ENCODE data around the gene SBSN.

SBSN gene

GRCh38 chr19:35525873-35526272 is 2.2 kb downstream of the SBSN start:
- Histone ChIP-seq H3K27ac (no peak overlapping the region), H3K4me2 (ENCODE audit: low read length) (no peak overlapping the region), H3K9me3 (ENCODE audit: control insufficient read depth, low read length) (no peaks in the 10 kb centered on the region), H3K9ac (no peak overlapping the region), H3K79me2 (no peaks in the 10 kb centered on the region), H3K4me3 (ENCODE audit: low read depth, low read length) (no peak overlapping the region), H3K27me3 (ENCODE audit: control insufficient read depth, insufficient read depth, low read length) (no peaks in the 10 kb centered on the region), H3K36me3 (ENCODE audit: control insufficient read depth, insufficient read depth, low read length) (no peaks in the 10 kb centered on the region), H2AFZ (no peak overlapping the region), H3K4me1 (no peaks in the 10 kb centered on the region)
- no peak for TF ChIP-seq CTCF (IDR thresholded peaks at IDR 0.05)

DNA sequence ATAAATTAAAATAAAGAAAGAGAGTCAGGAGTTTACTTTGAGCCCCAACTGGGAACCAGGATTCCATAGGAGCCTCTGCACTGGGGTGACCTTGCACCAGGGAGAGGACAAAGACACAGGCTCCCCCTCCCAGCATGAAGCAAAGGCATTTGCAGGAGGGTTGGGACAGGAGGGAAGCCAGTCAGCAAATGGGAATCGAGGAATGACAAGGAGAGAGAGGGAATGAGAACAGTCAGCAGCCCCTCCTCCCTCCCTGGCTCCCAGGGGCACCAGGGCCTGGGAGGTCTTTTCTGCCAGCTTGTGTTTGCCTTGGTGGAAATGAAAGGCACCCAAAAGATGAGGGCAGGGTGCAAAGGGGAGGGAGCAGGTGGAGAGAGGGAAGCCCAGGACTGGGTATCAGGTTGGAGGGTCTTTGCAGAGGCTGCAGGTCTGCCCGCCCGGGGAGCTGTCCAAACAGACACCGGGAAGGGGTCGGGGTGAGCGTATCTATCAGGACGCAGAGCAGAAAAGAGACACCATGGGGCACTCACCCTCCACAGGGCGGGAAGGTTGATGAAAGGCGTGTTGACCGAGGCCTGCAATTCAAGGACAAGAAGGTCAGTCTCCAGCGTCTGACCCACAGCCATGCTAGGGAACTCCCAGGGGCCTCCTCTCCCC is 3.8 kb downstream of the SBSN start:
- no peak for TF ChIP-seq CTCF (IDR thresholded peaks at IDR 0.05)
- H3K27ac ChIP-seq, result no peak overlapping the region
- no peaks in the 10 kb centered on the region for H3K36me3 ChIP-seq (ENCODE audit: control insufficient read depth, insufficient read depth, low read length)
- H3K4me3 ChIP-seq (ENCODE audit: low read depth, low read length), result no peak overlapping the region
- no peaks in the 10 kb centered on the region for H3K79me2 ChIP-seq
- H3K27me3 ChIP-seq (ENCODE audit: control insufficient read depth, insufficient read depth, low read length), result no peaks in the 10 kb centered on the region
- no peak overlapping the region for H3K9ac ChIP-seq
- no peaks in the 10 kb centered on the region for H3K4me1 ChIP-seq
- no peak overlapping the region for H3K4me2 ChIP-seq (ENCODE audit: low read length)
- H3K9me3 ChIP-seq (ENCODE audit: control insufficient read depth, low read length), result no peaks in the 10 kb centered on the region
- no peak overlapping the region for H2AFZ ChIP-seq

GRCh38 chr19:35522745-35523327 is 5.3 kb downstream of the SBSN start:
- no peak for TF ChIP-seq CTCF (IDR thresholded peaks at IDR 0.05)
- Histone ChIP-seq H3K4me1 (no peaks in the 10 kb centered on the region), H2AFZ (no peak overlapping the region), H3K9ac (no peak overlapping the region), H3K4me2 (ENCODE audit: low read length) (no peak overlapping the region), H3K36me3 (ENCODE audit: control insufficient read depth, insufficient read depth, low read length) (no peaks in the 10 kb centered on the region), H3K79me2 (no peaks in the 10 kb centered on the region), H3K27ac (no peak overlapping the region), H3K4me3 (ENCODE audit: low read depth, low read length) (no peak overlapping the region), H3K9me3 (ENCODE audit: control insufficient read depth, low read length) (no peaks in the 10 kb centered on the region), H3K27me3 (ENCODE audit: control insufficient read depth, insufficient read depth, low read length) (no peaks in the 10 kb centered on the region)

DNA sequence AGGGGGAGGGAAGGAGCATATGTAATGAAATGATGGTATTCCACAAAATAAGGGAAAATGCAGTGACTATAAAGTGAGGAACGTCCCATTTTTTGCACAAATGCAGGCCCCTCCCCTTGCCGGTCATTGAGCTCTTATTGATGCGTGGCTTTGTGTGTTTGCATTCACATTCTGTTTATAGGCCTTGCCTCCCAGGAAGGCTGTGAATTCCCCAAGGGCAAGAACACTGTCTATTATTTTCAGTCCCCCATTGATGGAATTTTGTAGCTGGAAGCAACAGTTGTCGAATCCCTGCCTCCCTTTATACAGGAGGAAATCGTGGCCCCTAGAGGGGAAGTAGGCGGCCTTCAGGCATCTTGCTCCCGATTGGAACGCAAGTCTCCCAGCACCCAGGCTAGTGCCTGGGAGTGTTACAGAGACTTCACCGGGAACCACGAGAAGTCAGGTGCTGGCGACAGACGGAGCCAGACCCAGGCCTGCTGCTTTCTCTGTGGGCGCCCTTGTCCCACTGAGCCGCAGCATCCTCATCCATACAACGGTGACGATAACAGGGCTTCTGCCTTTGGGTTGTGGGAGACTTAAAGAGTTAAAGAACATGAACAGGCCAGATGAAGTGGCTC is 6.9 kb downstream of the SBSN start:
- Histone ChIP-seq H3K9ac (no peak overlapping the region), H3K36me3 (ENCODE audit: control insufficient read depth, insufficient read depth, low read length) (no peaks in the 10 kb centered on the region), H2AFZ (no peak overlapping the region), H3K4me1 (no peaks in the 10 kb centered on the region), H3K9me3 (ENCODE audit: control insufficient read depth, low read length) (no peaks in the 10 kb centered on the region), H3K4me3 (ENCODE audit: low read depth, low read length) (no peak overlapping the region), H3K27ac (no peak overlapping the region), H3K79me2 (no peaks in the 10 kb centered on the region), H3K27me3 (ENCODE audit: control insufficient read depth, insufficient read depth, low read length) (no peaks in the 10 kb centered on the region), H3K4me2 (ENCODE audit: low read length) (no peak overlapping the region)
- TF ChIP-seq CTCF (IDR thresholded peaks at IDR 0.05), result no peak

All from parathyroid adenoma (tissue), 2 donors.